Loucy (cell line): Measurements from ENCODE around the gene PDRG1.

ENCODE experiments used
- EZH2phosphoT487 ChIP-seq: fragments of 200-600 bp; IDR thresholded peaks from 2 replicates; pipeline ENCODE4 v1.6.1; 2018; ENCODE audit warnings: antibody characterized with exemption, mild to moderate bottlenecking, moderate library complexity, borderline replicate concordance
- TF ChIP-seq, protein P1 (sequence below): fragments of 200-600 bp; sonication (generic); conservative IDR thresholded peaks from 2 replicates; pipeline ENCODE4 v1.5.1; 2014; ENCODE audit warnings: mild to moderate bottlenecking, antibody characterized with exemption, low read length

- TF ChIP-seq, protein P1, sequence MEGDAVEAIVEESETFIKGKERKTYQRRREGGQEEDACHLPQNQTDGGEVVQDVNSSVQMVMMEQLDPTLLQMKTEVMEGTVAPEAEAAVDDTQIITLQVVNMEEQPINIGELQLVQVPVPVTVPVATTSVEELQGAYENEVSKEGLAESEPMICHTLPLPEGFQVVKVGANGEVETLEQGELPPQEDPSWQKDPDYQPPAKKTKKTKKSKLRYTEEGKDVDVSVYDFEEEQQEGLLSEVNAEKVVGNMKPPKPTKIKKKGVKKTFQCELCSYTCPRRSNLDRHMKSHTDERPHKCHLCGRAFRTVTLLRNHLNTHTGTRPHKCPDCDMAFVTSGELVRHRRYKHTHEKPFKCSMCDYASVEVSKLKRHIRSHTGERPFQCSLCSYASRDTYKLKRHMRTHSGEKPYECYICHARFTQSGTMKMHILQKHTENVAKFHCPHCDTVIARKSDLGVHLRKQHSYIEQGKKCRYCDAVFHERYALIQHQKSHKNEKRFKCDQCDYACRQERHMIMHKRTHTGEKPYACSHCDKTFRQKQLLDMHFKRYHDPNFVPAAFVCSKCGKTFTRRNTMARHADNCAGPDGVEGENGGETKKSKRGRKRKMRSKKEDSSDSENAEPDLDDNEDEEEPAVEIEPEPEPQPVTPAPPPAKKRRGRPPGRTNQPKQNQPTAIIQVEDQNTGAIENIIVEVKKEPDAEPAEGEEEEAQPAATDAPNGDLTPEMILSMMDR: no peak
- TF ChIP-seq EZH2phosphoT487: no peak
Measured at GRCh38 chr20:31918466-31919105, 33.3 kb downstream of the PDRG1 start.
